Gastroesophageal sphincter (tissue), 3 donors: ENCODE measurements around the gene ZP1.

Experiments used
- CTCF ChIP-seq, 4 experiments: fragments of 200-600 bp in 2 of 4; fragments of 450-650 bp in 2 of 4; sonication (generic) in 1 of 4; IDR thresholded peaks; one replicate each; pipeline ENCODE4 v1.5.1; 2017 to 2019; ENCODE audit warnings: antibody characterized with exemption in 4 of 4, mild to moderate bottlenecking in 2 of 4, moderate library complexity in 2 of 4
- EP300 ChIP-seq: sonication (generic); formaldehyde crosslinking; IDR thresholded peaks from one replicate; pipeline ENCODE4 v1.6.1; 2017; ENCODE audit warnings: antibody characterized with exemption, mild to moderate bottlenecking
- POLR2A ChIP-seq, 2 donors: fragments of 450-650 bp; IDR thresholded peaks; one replicate each; pipeline ENCODE4 v1.6.1; 2017; ENCODE audit warnings: antibody characterized with exemption in 2 of 2, mild to moderate bottlenecking in 2 of 2, moderate library complexity in 1 of 2

GRCh38 chr11:60897496-60897895, 30.2 kb downstream of the ZP1 start:
- TF ChIP-seq CTCF (IDR thresholded peaks at IDR 0.05) (no peak), EP300 (no peak), POLR2A (IDR thresholded peaks at IDR 0.05) (no peak)
